TTC549 (cell line): ENCODE results near the gene ABCB6.

Experiments used
- FAIRE-seq: peaks from 2 replicates; lab custom pipeline; 2012; peaks lifted over from hg19 to GRCh38; lab: Jason Lieb, UNC

Gene ABCB6

DNA sequence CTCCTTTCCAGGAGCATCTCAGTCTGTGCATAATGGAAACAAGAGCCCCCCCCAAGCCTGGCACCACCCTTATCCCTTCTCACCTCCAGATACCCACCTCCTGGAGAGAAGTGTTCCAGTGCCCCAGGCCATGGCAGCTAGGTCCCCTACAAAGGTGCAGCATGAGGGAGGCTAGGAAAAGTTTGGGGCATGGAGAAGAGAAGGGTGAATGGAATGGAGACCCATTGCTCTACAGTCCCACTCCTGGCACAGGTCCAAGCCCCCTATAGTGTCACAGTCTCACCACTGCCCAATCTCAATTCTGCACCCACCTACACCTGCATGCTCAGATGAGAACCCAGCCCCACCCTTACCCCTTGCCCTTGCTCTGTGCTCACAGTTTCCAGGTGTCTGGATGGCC lies 49.8 kb downstream of the ABCB6 start:
- FAIRE-seq = no peak

GRCh38 chr2:219168526-219168925 lies 50.2 kb downstream of the ABCB6 start:
- no peak for FAIRE-seq

DNA sequence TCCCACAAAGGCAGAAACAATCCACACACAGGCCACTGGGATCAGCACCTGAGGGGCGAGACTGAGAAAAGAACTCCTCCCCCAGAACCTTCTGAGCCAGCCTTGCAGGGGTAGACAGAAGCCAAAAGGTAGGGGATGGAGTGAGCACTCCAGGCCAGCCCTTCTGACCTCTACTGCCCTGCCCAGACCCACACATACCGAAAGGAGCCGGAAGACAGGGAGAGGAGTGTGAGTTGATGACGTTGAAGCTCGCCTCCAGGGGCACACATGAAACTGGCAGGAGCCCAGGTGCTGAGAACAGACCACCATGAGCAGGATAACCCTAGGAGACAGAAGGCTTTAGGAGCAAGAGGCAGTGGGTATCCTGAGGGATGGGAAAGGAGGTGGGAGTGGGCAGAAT lies 50.8 kb downstream of the ABCB6 start:
- no peak for FAIRE-seq

DNA sequence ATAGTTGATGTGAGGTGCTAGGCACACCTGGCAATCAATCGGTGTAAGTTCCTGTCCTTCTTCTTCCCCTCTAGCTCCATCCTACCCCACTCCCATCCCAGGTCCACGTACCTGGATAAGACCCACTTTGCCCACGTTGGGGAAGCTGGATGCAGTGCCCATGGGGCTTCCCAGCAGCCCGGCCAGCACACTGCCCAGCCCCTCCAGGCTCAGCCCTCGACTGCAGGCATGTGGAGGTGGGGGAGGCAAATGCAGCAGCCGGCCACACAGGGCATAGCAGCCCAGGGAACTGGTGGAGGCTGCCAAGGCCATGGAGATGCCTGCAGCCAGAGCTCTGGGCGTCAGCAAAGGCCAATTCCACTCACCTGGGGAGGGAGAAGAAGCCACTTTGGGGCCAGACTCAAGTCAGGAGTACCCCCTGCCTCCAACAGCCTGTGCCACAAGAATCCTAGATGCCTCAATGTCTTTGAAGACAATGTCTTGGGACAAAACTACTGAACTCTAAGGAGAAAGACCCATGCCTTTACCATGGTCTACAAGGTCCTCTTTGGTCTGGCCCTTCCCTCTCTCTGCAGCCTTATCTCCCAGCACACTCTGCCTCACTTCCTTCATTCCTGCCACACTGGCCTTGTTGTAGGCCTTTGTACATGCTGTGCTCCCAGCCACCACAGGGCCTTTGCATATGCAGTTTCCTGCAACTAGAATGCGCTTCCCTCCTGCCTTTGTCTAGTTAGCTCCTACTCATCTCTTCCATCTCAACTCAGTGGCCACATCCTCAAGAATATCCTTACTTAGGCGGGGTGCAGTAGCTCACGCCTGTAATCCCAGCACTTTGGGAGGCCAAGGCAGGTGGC lies 53.5 kb downstream of the ABCB6 start:
- FAIRE-seq = no peak

DNA sequence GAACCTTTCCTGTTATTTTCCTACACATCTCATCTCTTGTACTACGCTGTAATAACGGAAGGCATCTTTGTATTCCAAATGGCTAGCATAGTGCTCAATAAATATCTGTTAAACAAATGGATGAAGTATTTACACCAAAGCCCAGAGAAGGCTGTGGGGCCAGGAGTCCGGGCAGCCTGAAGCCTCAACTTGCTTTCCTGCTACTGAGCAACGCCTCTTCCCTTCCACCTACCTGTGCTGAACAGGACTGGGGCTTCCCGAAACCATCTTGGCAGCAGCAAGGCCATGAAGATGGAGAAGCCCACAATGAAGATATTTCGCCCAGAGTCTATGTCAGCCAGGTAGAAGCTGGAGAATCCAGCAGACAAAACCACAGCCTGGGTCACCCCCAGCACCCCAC lies 55.6 kb downstream of the ABCB6 start:
- no peak for FAIRE-seq

- no peak for FAIRE-seq
Observed at GRCh38 chr2:219161097-219161496, 57.7 kb downstream of the ABCB6 start.

DNA sequence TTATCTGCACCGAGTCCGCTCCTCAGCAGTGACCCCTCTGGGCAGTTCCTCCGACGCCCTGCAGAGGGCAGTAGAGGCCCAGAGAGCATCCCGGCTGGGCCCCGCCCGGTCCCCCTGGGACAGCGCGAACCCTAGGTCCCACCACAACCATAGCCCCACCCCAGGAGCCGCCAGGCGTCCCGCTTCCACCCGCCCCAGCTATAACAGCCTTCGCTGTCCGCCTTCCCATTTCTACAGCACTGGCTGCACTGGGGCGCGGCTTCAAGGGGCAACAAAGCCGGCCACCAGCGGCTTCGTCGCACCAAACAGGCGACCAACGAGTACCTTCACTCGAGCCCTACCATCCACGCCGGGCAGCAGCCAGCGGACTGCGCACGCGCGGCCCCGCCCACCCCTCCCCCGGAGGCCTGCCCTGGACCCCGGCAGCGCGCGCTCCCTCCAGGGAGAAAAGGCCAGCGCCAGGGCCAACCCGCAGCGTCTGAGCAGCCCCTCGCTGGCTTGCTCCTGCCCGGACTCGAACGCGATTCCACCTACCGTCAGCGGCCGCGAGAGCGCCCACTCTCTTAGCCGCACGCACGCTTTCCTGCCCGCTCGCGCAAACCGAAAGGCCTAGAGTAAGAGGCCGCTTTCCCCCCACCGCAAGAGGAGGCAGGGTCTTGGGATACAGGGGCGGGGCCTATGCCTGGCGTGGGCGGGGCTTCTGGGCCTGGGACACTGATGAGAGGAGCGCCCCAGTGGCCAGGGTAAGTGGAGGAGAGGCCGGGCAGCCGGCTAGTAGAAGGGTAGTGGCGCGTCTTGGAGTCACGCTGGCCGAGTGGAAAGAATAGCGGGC lies 58.4 kb downstream of the ABCB6 start, which contains the start of gene NHEJ1:
NHEJ1 (minus strand) TSS at position 630 of the 832 bp plus-strand sequence. CDS start 2,453 bp downstream, outside the sequence.
- no peak for FAIRE-seq
